CD4-positive, alpha-beta T cell treated with Interleukin-12 subunit alpha and Interleukin-12 subunit beta, for 1 hour (primary cell): ENCODE data around the gene PDX1.

ENCODE experiments used
- DNase-seq: peaks from one replicate; pipeline ENCODE4 v3.0.0-alpha.2; 2020

Gene PDX1

GRCh38 chr13:27971776-27972477, 52.1 kb downstream of the PDX1 start:
- no peak for DNase-seq

GRCh38 chr13:27972478-27972820, 52.6 kb downstream of the PDX1 start:
- DNase-seq = no peak

GRCh38 chr13:27973291-27973690, 53.5 kb downstream of the PDX1 start:
- no peak for DNase-seq

- no peak for DNase-seq
Measured at GRCh38 chr13:27973961-27974662, 54.3 kb downstream of the PDX1 start.
